Small intestine (tissue), 7 donors: ENCODE results near the gene HNRNPF. TPM values are rescaled to one million over a fixed set of nuclear protein-coding genes. Genes with fewer than 3 reads are reported as not detected.
A peak's percentile ranks its signal among the peaks of the same experiment; 100 is the strongest.

Experiments
- DNase-seq, 2 donors: peaks; one replicate each; pipeline versions ENCODE4 v3.0.0 to v3.0.0-alpha.2; 2013
- FAIRE-seq: peaks from 2 replicates; lab custom pipeline; 2012; peaks lifted over from hg19 to GRCh38; lab: Jason Lieb, UNC
- H3K27ac ChIP-seq, 3 donors: one replicate each; pipeline ENCODE4 v1.5.1; 2013; ENCODE audit warnings: low read length in 2 of 3, mild to moderate bottlenecking in 2 of 3, control low read depth in 1 of 3, inconsistent platforms in 1 of 3, low read depth in 1 of 3, moderate library complexity in 1 of 3
- H3K27me3 ChIP-seq, 3 donors: one replicate each; pipeline ENCODE4 v1.6.1; 2013; ENCODE audit warnings: low read length in 3 of 3, inconsistent platforms in 1 of 3; ENCODE audit not compliant: control insufficient read depth in 3 of 3, insufficient read depth in 3 of 3
- H3K36me3 ChIP-seq, 3 donors: one replicate each; pipeline ENCODE4 v1.6.1; 2013; ENCODE audit warnings: low read length in 3 of 3, inconsistent platforms in 1 of 3, low read depth in 1 of 3, mild to moderate bottlenecking in 1 of 3, moderate library complexity in 1 of 3; ENCODE audit not compliant: control insufficient read depth in 3 of 3, insufficient read depth in 2 of 3
- H3K4me1 ChIP-seq, 3 donors: one replicate each; pipeline ENCODE4 v1.6.1; 2013; ENCODE audit warnings: low read length in 2 of 3, inconsistent platforms in 1 of 3, low read depth in 1 of 3, mild to moderate bottlenecking in 1 of 3, moderate library complexity in 1 of 3; ENCODE audit not compliant: control insufficient read depth in 3 of 3, insufficient read depth in 2 of 3
- H3K4me3 ChIP-seq, 3 donors: one replicate each; pipeline ENCODE4 v1.5.1; 2013; ENCODE audit warnings: low read length in 3 of 3, control low read depth in 1 of 3, inconsistent platforms in 1 of 3, low read depth in 1 of 3, mild to moderate bottlenecking in 1 of 3, moderate library complexity in 1 of 3
- H3K9me3 ChIP-seq, 2 donors: one replicate each; pipeline ENCODE4 v1.6.1; 2013; ENCODE audit warnings: low read depth in 1 of 2, low read length in 1 of 2; ENCODE audit not compliant: control insufficient read depth in 2 of 2, insufficient read depth in 1 of 2
- WGBS, 3 donors: extraction: QIAGEN DNeasy Blood & Tissue Kit; methylation state at CpG; one replicate each; pipeline ENCODE4 v1.1.7; 2013; 5-methylcytosine and 5-hydroxymethylcytosine counted together
- polyA plus RNA-seq, 4 donors: library from polyadenylated mRNA; stranded (reverse) in 3 of 4; unstranded in 1 of 4; fragments of 200-250 nt in 3 of 4; fragments of 120-200 nt in 1 of 4; gene quantifications; one replicate each; pipeline versions ENCODE4 v1.2.1 to v1.2.3, GENCODE V29; 2013
- donor health status: healthy with polysubstance abuse.
- donor health status: control.
- donor health status: control.
- donor health status: Bipolar disorder and iron deficiency.
- donor health status: healthy.

Gene HNRNPF
- polyA plus RNA-seq, 4 donors, result 138 to 241 (median 176) TPM

GRCh38 chr10:43362191-43362839 lies 46.7 kb downstream of the HNRNPF start:
- Histone ChIP-seq H3K4me1 (peaks cover 0 to 11% (median 0%) of the 10 kb centered on the region in 3 donors), H3K9me3 (no peaks in the 10 kb centered on the region), H3K27ac (peak overlapping the region; percentile 50 to 85 (median 76)), H3K4me3 (peak overlapping the region; percentile 53 to 91 (median 64)), H3K27me3 (no peaks in the 10 kb centered on the region), H3K36me3 (no peaks in the 10 kb centered on the region)
- DNase-seq, result peak; percentile 96 to 98
- 2 to 5% (median 5%) methylated on average over 42 to 48 of the region's 48 CpGs for WGBS, 3 donors
- FAIRE-seq, result no peak

- Histone ChIP-seq H3K27me3 (no peaks in the 10 kb centered on the region), H3K9me3 (no peaks in the 10 kb centered on the region), H3K36me3 (no peaks in the 10 kb centered on the region), H3K4me3 (peak overlapping the region; percentile 53 to 91 (median 64)), H3K27ac (peak overlapping the region; percentile 50 to 85 (median 76)), H3K4me1 (peaks cover 0 to 11% (median 0%) of the 10 kb centered on the region in 3 donors)
- 15 to 23% (median 23%) methylated on average over 21 of the region's 21 CpGs for WGBS, 3 donors
- DNase-seq (no peak), FAIRE-seq (no peak)
These were observed 47.3 kb downstream of the HNRNPF start for GRCh38 chr10:43361547-43362190.

- no peak overlapping the region for H3K27ac ChIP-seq
- H3K4me1 ChIP-seq, result peaks cover 0 to 6% (median 0%) of the 10 kb centered on the region in 3 donors
- H3K9me3 ChIP-seq, result no peaks in the 10 kb centered on the region
- no peak for DNase-seq
- H3K36me3 ChIP-seq, result no peaks in the 10 kb centered on the region
- H3K4me3 ChIP-seq, result no peak overlapping the region
- no peak for FAIRE-seq
- H3K27me3 ChIP-seq, result no peaks in the 10 kb centered on the region
- 77 to 83% (median 82%) methylated on average over 6 of the region's 6 CpGs for WGBS, 3 donors
These were observed 48.9 kb downstream of the HNRNPF start for GRCh38 chr10:43360086-43360485.

- Histone ChIP-seq H3K27ac (peak overlapping the region; percentile 21 to 75 (median 42)), H3K9me3 (no peaks in the 10 kb centered on the region), H3K4me1 (no peaks in the 10 kb centered on the region), H3K27me3 (peaks cover 0 to 2% (median 0%) of the 10 kb centered on the region in 3 donors), H3K4me3 (no peak overlapping the region), H3K36me3 (no peaks in the 10 kb centered on the region)
- no peak for FAIRE-seq
- WGBS, 3 donors, result 19 to 48% (median 25%) methylated on average over 4 of the region's 4 CpGs
- DNase-seq, result peak; percentile 64 to 94
These were observed 53.1 kb downstream of the HNRNPF start for GRCh38 chr10:43355749-43356371.

DNA sequence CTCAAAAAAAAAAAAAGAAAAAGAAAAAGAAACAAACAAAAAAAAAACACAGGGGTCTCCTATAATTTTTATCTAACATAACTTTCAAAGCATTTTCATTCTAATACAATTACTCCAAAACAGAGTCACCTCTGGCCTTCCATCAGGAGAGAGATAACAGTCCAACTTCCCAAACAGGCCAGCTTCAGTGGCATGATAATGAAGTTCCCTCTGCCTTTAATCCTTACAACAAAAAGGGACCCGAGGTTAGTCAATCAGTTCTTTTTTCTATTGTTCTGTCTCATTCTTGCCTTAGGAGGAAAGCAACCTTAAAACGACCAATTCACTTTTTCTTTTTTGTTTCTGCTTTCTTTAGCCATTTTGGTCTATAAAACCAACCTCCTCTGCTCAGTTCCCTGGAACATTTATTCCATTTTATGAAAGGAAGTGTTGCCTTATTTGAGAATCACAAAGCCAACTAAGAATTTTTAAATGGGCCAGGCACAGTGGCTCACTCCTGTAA lies 54.1 kb downstream of the HNRNPF start:
- no peaks in the 10 kb centered on the region for H3K4me1 ChIP-seq
- 26 to 34% (median 26%) methylated on average over 2 of the region's 2 CpGs for WGBS, 3 donors
- H3K36me3 ChIP-seq, result no peaks in the 10 kb centered on the region
- H3K27me3 ChIP-seq, result peaks cover 0 to 11% (median 0%) of the 10 kb centered on the region in 3 donors
- no peaks in the 10 kb centered on the region for H3K9me3 ChIP-seq
- DNase-seq (no peak), FAIRE-seq (no peak)
- H3K27ac ChIP-seq, result no peak overlapping the region
- no peak overlapping the region for H3K4me3 ChIP-seq

- no peaks in the 10 kb centered on the region for H3K36me3 ChIP-seq
- DNase-seq, result peak in 1 of 2 donors; percentile 39
- no peaks in the 10 kb centered on the region for H3K4me1 ChIP-seq
- H3K27ac ChIP-seq, result no peak overlapping the region
- no peak for FAIRE-seq
- 58 to 71% (median 59%) methylated on average over 2 of the region's 2 CpGs for WGBS, 3 donors
- H3K27me3 ChIP-seq, result peaks cover 0 to 13% (median 0%) of the 10 kb centered on the region in 3 donors
- H3K9me3 ChIP-seq, result no peaks in the 10 kb centered on the region
- H3K4me3 ChIP-seq, result no peak overlapping the region
These were observed 54.7 kb downstream of the HNRNPF start for GRCh38 chr10:43354330-43354635.

- H3K4me1 ChIP-seq, result no peaks in the 10 kb centered on the region
- H3K27me3 ChIP-seq, result peaks cover 0 to 13% (median 0%) of the 10 kb centered on the region in 3 donors
- H3K27ac ChIP-seq, result no peak overlapping the region
- no peaks in the 10 kb centered on the region for H3K9me3 ChIP-seq
- 19 to 42% (median 30%) methylated on average over 3 of the region's 3 CpGs for WGBS, 3 donors
- FAIRE-seq (no peak), DNase-seq (no peak)
- H3K4me3 ChIP-seq, result no peak overlapping the region
- no peaks in the 10 kb centered on the region for H3K36me3 ChIP-seq
These were observed 55.3 kb downstream of the HNRNPF start for GRCh38 chr10:43353495-43354329.

- no peak overlapping the region for H3K27ac ChIP-seq
- DNase-seq (no peak), FAIRE-seq (no peak)
- whole genome bisulfite sequencing, 3 donors, result 24 to 55% (median 37%) methylated on average over 7 of the region's 7 CpGs
- no peaks in the 10 kb centered on the region for H3K9me3 ChIP-seq
- no peaks in the 10 kb centered on the region for H3K36me3 ChIP-seq
- H3K4me1 ChIP-seq, result no peaks in the 10 kb centered on the region
- H3K27me3 ChIP-seq, result peaks cover 0 to 13% (median 0%) of the 10 kb centered on the region in 3 donors
- no peak overlapping the region for H3K4me3 ChIP-seq
These were observed 56.0 kb downstream of the HNRNPF start for GRCh38 chr10:43352951-43353350.
